NCI-H2107 treated with DMSO at 0.1 percent for 48 hours (cell line): ENCODE data around the gene NUDT22.

ENCODE experiments used
- DNase-seq: peaks from one replicate; lab custom pipeline; 2025; ENCODE audit not compliant: unreplicated experiment; lab: John Stamatoyannopoulos, UW

The NUDT22 gene

DNA sequence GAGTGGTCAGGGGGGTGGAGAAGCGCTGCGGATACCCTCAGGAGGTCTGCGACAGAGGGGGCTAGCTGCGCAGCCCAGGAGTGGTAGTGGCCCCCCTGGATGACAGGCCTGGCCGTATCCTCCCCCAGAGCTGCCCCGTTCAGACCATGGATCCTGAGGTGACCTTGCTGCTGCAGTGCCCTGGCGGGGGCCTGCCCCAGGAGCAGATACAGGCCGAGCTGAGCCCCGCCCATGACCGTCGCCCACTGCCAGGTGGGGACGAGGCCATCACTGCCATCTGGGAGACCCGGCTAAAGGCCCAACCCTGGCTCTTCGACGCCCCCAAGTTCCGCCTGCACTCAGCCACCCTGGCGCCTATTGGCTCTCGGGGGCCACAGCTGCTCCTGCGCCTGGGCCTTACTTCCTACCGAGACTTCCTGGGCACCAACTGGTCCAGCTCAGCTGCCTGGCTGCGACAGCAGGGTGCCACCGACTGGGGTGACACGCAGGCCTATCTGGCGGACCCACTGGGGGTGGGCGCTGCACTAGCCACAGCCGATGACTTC, 505 bp downstream of the NUDT22 start:
- DNase-seq = no peak

DNA sequence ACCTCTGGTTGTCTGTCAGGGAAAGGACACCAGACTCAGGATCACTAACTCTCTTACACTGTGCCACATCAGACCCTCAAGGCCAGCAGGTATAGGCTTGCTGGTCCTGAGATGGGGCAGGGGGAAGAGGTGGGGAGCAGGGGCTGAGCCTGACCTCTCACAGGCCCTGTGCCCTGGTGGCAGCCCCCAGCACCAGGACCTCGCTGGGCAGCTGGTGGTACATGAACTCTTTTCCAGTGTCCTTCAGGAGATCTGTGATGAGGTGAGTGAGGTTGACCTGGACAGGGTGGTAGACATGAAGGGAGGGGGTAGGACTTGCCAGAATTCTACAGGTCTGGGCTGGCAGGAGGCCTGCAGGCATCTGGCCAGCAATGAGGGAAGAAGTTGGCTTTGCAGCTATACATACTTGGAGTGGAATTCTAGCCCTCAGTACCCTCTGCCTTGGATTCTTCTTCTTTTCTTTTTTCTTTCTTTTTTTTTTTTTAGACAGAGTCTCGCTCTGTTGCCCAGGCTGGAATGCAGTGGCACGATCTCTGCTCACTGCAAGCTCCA, 1.4 kb downstream of the NUDT22 start:
- DNase-seq = no peak

DNA sequence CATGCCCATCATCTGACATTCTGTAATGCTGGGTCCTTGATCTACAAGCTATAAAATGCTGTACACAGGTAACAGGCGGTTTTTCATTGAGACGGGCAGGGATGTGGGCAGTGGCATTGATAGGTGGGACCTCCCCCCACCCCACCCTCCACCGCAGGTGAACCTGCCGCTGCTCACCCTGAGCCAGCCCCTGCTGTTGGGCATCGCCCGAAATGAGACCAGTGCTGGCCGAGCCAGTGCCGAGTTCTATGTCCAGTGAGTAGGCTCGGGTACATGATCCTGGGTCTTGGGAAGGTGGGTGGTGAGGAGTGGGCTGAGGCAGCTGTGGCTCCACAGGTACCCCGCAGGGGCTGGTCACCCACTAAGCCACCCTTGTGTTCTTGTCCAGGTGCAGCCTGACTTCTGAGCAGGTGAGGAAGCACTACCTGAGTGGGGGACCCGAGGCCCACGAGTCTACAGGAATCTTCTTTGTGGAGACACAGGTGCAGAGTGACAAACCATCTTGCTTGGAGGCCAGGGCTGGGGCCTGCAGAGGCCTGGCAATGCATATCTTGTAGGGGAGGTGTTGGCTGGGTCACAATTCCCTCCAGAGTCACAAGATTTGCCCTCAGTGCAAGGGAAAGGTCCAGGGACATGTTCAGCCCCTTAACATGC, 3.1 kb downstream of the NUDT22 start:
- no peak for DNase-seq

DNA sequence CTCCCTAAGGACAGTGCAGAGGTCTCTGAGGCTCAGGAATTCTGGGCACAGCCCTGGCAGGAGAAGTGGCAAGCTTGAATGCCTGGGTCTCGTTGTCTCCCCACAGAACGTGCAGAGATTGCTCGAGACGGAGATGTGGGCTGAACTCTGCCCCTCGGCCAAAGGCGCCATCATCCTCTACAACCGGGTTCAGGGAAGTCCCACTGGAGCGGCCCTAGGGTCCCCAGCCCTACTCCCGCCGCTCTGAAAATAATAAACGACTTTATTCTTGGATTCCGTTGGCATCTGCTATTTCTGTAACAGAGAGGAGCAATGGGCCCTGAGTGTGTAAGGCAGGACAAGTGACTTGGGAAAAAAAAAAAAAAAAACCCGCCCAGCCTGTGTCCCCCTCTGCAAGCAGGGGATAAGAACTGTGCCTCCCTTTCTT, 3.7 kb downstream of the NUDT22 start:
- DNase-seq = no peak

DNA sequence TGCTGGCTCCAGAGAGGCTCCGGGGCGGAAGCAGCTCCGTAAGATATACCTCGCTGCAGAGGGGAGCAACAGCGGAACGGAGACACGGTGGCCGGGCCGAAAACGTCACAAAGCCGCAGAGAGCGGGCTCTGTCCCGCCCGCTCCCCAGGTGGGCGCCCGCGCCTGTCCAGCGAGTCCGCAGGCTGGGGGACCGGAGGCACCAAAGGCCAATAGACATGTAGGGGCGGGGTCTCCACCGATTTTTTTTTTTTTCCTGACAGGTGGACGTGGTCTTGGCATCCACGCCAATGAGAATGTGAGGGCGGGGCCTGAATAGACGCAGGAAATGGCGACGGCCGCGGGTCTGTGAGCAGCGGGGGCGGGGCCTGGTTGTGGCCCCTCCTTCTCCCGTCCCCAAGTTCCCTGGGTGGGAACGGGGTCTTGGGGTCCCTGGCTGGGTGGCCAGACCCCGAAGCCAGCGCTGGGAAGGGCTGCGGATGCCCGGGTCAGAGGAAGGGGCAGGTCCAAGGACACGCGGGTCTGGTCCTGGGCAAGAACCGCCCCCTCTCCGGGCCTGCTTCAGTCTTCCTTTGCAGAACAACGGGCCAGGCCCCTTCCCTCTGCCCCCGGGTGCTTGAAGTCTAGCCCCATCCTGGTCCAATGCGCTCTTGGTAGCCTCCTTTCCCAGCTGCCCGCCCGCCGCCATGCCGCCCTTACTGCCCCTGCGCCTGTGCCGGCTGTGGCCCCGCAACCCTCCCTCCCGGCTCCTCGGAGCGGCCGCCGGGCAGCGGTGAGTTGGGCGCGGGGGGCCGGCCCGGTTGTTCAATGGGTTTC, 4.3 kb downstream of the NUDT22 start, which contains the start of gene DNAJC4:
Gene DNAJC4, plus strand, starts transcription at position 378 of the 814 bp plus-strand sequence. Its CDS starts 307 bp downstream, at position 685.
- peak; percentile 90 for DNase-seq

DNA sequence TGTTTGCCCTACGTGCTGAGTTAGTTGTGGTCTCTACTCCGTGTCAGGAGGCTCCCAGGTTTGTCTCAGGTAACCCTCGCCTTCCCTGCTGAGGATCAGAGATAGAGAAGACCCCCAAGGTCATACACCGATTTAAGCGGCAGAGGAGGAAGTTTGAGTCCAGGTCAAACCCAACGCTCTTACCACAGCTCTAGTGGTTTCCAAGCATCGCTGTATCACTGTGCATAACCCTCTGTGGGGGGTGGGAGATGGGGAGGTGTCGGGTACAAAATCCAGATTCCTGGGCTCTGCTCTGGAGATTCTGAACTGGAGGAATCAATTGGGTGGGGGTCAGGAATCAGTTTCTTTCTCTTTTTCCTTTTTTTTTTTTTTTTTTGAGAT, 4.9 kb downstream of the NUDT22 start:
- no peak for DNase-seq

DNA sequence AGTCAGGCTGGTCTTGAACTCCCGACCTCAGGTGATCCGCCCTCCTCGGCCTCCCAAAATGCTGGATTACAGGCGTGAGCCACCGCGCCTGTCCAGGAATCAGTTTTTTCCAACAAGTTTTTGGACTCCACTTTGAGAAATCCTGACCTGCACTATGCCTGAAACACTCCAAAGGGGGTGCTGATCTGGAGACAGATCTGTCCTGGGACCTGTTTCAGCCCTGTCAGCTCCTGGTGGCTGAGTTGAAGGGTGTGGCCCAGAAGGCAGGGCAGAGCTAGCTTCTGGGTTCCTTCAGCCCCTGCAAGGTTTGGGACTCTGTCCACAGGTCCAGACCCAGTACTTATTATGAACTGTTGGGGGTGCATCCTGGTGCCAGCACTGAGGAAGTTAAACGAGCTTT, 5.5 kb downstream of the NUDT22 start:
- no peak for DNase-seq

DNA sequence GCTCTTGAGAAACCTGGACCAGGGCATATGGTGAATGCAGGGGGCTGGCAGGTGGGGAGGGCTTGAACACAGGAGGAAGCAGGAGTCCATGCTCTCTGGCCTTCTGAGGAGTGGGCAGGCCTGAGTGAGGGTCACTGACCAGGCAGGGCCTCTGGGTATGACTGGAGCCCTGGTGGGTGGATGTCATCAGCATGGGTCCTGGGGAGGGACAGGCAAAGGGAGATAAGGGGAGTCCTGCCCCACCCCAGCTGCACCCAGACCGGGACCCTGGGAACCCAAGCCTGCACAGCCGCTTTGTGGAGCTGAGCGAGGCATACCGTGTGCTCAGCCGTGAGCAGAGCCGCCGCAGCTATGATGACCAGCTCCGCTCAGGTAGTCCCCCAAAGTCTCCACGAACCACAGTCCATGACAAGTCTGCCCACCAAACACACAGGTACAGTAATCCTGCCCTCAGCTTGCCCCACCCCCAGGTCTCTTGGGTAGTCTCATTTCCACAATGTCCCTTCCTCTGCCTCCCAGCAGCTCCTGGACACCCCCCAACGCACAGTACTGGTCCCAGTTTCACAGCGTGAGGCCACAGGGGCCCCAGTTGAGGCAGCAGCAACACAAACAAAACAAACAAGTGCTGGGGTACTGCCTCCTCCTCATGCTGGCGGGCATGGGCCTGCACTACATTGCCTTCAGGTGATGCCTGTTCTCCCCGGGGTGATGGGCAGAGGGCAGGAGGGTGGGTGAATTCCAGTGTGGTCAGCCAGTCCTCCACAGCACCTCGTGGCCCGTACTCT, 6.3 kb downstream of the NUDT22 start:
- no peak for DNase-seq

DNA sequence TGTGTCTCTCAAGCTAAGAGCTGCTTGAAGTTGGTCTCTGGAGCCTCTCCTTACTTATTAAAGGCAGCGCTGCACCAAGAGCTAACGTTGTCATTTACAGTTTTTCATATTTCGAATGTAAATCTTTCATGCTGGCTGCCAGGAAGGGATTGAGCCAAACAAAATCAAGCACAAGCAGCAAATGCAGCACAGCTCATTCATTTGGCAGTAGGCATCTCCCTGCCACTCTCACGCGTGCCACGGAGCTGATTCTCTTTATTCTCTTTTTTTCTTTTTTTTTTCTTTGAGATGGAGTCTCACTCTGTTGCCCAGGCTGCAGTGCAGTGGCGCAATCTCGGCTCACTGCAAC, 6.9 kb downstream of the NUDT22 start:
- no peak for DNase-seq

DNA sequence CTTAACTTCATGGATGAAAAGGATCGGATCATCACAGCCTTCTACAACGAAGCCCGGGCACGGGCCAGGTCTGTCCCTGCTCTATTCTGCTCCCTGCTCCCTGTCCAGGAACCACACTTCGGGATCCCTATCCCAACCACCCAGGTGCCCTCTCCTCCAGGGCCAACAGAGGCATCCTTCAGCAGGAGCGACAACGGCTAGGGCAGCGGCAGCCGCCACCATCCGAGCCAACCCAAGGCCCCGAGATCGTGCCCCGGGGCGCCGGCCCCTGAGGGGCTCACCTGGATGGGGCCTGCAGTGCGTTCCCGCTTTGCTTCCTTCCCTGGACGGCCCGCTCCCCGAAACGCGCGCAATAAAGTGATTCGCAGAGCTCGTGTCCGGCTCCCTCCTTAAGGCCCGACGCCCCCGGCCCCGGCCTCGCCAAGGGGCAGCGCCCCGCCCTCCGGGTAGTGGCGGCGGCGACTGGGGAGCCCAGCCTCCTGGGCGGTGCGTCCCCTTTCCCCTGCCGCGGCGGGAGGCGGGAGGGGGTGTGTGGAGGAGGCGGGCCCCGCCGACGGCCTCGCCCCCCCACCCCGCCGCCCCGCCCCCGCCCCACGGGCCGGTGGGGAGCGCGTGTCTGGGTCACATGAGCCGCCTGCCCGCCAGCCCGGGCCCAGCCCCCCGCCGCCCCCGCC, 8.0 kb downstream of the NUDT22 start, which contains the start of gene VEGFB:
Gene VEGFB, plus strand, starts transcription at position 672 of the 674 bp plus-strand sequence. CDS start 250 bp downstream, outside the sequence.
- no peak for DNase-seq

DNA sequence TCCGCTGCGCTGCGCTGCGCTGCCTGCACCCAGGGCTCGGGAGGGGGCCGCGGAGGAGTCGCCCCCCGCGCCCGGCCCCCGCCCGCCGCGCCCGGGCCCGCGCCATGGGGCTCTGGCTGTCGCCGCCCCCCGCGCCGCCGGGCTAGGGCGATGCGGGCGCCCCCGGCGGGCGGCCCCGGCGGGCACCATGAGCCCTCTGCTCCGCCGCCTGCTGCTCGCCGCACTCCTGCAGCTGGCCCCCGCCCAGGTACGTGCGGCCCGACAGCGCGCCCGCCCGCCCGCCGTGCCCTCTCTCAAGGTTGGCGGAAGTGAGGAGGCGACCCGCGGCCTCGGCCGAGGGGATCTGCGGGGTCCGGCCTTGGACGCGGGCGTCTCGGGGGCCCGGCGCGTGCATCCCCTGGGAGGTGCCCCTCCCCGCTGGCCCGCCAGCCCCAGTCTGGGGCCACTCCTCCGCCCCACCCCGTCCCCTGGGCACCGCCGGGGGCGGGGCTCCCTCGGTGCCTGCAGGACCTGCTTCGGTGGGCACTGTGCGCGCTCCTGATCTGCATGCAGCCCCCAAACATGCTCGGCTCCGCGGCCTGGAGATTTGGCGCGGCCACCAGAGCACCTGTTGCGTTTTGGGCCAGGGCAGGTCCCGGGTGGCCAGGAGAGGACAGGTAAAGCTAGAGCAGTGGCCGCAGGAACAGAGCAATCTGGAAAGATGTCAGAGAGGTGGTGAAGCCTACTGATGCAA, 8.7 kb downstream of the NUDT22 start:
- DNase-seq = no peak

DNA sequence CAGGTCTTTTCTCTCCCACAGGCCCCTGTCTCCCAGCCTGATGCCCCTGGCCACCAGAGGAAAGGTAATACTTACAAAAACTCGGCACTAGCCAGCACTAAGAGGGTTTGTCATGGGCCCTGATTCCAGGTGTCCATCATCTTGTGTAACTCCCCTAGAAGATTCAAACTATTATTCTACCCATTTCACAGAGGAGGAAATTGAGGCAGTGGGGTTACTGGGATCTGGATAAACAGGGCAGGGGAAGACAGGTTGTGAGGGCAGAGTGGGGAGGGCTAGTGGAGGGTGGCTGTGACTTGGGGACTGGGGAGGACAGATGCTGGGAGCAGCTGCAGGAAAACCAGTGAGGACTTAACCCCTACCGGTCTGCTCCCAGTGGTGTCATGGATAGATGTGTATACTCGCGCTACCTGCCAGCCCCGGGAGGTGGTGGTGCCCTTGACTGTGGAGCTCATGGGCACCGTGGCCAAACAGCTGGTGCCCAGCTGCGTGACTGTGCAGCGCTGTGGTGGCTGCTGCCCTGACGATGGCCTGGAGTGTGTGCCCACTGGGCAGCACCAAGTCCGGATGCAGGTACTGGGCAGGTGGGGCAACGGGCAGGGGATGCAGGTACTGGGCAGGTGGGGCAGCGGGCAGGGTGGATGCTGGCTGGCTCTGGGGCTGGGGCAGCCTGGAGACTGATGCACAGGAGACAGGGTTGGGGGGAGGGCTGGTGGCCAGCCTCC, 9.5 kb downstream of the NUDT22 start:
- DNase-seq = no peak

DNA sequence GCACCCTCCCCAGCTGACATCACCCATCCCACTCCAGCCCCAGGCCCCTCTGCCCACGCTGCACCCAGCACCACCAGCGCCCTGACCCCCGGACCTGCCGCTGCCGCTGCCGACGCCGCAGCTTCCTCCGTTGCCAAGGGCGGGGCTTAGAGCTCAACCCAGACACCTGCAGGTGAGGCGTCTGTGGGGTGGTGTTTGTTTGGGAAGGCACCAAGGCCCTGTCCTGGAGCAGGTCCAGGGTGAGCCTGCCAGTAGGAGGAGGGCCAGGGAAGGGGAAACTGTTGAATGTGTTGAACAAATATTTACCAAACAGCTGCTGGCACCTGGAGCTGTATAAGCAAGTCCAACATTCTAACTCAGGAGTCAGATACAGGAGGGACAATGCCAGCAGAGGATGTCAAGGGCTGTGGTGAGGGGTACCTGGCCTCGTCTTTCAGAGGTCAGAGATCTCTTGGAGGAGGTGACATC, 11.4 kb downstream of the NUDT22 start:
- DNase-seq = peak; percentile 73

DNA sequence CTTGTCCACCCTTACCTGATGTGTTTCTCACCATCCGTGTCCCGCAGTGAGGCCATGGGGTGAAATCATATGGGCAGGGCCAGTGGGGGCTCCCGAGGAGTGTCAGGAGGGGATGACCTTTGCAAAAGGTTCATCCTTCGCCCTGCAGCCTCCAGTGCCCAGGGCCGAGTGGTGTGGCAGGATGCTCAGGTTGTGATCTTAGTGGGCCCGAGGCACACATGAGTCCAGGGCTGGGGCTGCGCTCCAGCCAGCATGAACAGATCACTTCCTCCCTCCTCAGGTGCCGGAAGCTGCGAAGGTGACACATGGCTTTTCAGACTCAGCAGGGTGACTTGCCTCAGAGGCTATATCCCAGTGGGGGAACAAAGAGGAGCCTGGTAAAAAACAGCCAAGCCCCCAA, 12.0 kb downstream of the NUDT22 start:
- no peak for DNase-seq

DNA sequence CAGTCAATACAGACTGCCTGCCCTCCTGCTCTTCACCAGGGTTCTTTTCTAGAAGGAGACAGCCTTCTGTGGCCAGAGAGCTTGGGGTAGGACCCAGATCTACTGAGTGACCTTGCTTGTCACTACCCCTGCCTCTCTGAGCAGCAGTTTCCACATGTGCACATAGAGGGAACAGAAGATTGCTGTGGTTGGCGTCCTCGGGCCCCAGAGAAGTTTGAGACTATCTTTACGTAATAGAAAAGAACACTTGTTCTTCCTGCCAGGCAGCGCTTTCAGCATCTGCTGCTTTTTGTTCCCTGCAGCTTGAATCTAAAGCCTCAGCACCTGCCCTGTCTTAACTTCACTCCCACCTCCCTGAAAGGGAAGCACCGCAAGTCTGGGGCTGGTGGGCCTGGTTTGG, 12.9 kb downstream of the NUDT22 start:
- DNase-seq = no peak

DNA sequence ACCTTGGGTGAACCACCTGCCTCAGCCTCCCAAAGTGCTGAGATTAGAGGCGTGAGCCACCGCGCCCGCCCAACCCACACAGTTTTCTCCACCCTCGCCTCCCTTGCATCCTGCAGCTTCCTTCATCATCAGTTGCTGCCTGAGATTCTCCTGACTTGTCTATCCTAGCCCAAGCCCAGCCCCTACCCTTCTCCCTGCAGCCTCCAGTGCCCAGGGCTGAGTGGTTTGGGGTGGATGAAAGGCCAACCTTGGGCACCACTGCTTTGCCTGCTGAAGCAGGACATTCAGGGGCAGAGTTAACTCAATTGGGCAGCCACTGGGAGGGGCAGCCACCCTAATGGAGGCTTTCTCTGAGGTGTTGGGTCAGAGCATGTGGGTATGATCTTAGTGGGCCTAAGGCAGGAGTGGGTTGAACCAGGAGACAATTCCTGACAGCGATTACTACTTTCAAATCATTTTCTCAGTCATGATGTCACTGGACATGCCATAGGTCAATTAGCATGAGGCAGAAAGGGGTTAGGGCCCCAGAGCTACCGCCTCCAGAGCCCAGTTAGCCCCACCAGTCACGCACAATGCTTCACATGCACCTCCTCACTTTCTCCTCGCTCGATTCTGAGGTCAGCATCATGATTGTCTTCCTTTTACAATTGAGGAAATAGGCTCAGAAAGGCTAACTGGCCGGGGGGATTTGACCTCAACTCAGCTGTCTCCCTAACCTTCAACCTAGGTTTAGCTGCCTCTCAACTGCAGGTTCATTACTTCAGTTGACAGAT, 13.8 kb downstream of the NUDT22 start:
- DNase-seq = no peak

DNA sequence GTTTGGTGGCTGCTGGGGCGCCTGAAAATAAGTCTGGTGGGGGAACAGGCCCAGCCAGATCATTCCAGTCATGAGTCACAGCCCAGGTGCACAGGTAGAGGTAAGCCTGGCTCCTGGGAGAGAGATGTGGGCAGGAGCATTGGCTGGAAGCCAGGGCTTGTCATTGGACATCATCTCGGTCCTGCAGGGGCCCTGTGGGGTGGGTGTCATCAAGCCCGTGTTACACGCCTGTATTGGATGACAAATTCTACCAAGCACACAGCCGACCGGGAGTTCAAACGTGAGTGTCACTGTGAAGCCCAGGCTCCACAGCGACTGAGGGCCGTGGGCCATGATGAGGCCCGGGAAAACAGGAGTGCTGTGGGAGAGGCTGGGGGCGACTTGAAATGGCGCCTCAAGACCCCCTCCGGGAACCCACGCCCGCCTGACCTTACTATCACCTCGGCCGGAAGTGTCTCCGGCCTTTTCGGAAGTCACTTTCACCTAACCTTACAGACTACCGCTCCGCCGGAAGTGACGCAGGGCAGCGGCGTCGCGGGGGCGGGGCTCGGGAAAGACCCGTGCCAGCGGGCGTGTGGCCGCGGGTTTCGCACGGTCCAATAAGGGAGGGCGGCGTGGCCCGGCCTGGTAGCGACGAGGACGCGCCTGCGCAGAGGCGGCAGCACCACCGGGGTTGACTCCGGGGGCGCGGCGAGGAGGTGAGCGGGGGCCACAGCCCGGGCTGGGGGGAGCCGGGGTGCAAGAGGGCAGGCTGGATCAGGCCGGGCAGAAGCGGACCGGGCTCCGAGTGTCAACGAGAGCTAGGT, 14.6 kb downstream of the NUDT22 start, which contains the start of gene FKBP2:
Gene FKBP2, plus strand, starts transcription at position 661 of the 806 bp plus-strand sequence. CDS start 1,293 bp downstream, outside the sequence.
- DNase-seq = peak; percentile 73

DNA sequence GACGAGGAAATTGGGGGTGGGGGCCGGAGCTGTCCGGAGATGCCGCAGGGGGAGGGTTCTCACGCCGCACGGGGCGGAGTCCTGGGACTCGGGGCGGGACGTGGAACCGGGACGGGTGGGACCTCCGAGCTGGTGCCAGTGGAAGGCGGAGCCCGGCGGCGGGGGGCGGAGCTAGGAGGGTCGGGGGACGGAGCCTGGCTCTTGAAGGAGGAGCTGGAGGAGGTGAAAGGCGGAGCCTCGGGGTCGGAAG, 15.1 kb downstream of the NUDT22 start:
- peak; percentile 91 for DNase-seq
